Measurements from ENCODE around the gene KRTAP10-12. TPM values are rescaled to one million over a fixed set of nuclear protein-coding genes. Genes with fewer than 3 reads are reported as not detected.

Gene KRTAP10-12
- total RNA-seq, 1 donor from 2014 or later = not detected

DNA sequence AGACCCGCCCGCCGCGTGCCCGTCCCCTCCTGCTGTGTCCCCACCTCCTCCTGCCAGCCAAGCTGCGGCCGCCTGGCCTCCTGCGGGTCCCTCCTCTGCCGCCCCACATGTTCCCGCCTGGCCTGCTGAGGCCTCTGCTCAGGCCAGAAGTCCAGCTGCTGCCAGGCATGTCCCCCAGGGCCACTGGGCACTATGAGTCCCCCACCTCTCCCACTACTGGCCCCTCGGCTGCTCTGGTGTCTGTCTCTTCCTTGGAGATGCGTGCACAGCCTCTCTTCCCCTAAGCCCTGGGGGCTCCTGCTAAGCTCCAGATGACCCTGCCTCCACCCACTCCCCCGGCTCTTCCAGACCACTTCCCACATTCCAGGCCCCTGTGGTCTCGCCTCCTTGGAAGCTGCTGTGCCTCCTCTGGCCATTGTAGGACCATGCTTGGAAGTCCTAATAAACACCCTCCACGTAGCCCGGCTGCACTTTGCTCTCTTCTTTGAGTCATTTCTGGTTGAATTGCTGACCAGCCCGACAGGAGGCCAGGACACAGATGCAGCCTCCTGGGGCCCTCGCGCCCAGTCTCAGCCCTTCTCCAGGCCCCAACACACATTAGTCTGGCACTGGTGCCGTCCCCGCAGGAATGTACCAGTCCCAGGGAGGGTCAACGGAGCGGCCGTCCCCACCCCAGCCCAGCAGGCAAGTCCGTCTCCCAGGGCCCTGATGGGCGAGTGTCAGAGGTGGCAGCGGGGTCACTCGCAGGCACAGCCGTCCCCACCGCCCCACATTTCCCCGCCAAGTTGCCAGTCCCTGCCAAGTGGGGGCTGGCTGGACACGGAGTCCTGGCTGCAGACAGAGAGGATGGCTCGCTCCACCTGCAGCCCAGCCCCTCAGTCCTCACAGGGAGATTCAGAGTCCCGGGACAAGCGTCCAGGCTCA, 1.1 kb downstream of the KRTAP10-12 start:
- Histone ChIP-seq H3K9me3 (ENCODE audit: insufficient read depth, low read depth, low read length) (no peaks in the 10 kb centered on the region), H2AFZ (ENCODE audit: low read depth, low read length) (no peak overlapping the region), H3K27me3 (ENCODE audit: insufficient read depth, low read length) (peaks cover 25% of the 10 kb centered on the region), H4K20me1 (ENCODE audit: insufficient read depth, low read length) (no peaks in the 10 kb centered on the region), H3K4me3 (ENCODE audit: insufficient read depth, low read depth, low read length) (no peak overlapping the region), H3K4me1 (ENCODE audit: insufficient read depth, low read length) (no peaks in the 10 kb centered on the region), H3K79me2 (ENCODE audit: insufficient read depth, low read length) (no peaks in the 10 kb centered on the region), H3K36me3 (ENCODE audit: insufficient read depth, low read length) (no peaks in the 10 kb centered on the region), H3K9ac (ENCODE audit: low read length) (no peak overlapping the region), H3K27ac (ENCODE audit: low read depth, low read length) (no peak overlapping the region), H3K4me2 (ENCODE audit: low read length) (no peak overlapping the region)
- no peak overlapping the region for H3K4me3 Mint-ChIP-seq (ENCODE audit: unreplicated experiment)
- DNase-seq (ENCODE audit: low read depth) (no peak), FAIRE-seq (no peak)
- peaks cover 50% of the 10 kb centered on the region for H3K27me3 Mint-ChIP-seq (ENCODE audit: low read depth, unreplicated experiment)
- H3K9me3 Mint-ChIP-seq (ENCODE audit: unreplicated experiment) = peaks cover 21% of the 10 kb centered on the region
- H3K4me1 Mint-ChIP-seq (ENCODE audit: low read depth, unreplicated experiment) = peaks cover 8% of the 10 kb centered on the region
- TF ChIP-seq EZH2 (IDR thresholded peaks at IDR 0.05; ENCODE audit: insufficient read depth, low read length) = no peak
- TF ChIP-seq, protein P1, sequence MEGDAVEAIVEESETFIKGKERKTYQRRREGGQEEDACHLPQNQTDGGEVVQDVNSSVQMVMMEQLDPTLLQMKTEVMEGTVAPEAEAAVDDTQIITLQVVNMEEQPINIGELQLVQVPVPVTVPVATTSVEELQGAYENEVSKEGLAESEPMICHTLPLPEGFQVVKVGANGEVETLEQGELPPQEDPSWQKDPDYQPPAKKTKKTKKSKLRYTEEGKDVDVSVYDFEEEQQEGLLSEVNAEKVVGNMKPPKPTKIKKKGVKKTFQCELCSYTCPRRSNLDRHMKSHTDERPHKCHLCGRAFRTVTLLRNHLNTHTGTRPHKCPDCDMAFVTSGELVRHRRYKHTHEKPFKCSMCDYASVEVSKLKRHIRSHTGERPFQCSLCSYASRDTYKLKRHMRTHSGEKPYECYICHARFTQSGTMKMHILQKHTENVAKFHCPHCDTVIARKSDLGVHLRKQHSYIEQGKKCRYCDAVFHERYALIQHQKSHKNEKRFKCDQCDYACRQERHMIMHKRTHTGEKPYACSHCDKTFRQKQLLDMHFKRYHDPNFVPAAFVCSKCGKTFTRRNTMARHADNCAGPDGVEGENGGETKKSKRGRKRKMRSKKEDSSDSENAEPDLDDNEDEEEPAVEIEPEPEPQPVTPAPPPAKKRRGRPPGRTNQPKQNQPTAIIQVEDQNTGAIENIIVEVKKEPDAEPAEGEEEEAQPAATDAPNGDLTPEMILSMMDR (IDR thresholded peaks at IDR 0.05; ENCODE audit: insufficient read depth, low read depth, low read length) = no peak
- no peak overlapping the region for H3K27ac Mint-ChIP-seq (ENCODE audit: unreplicated experiment)
- no peaks in the 10 kb centered on the region for H3K36me3 Mint-ChIP-seq (ENCODE audit: low read depth, unreplicated experiment)

GRCh38 chr21:44699502-44700001, 2.6 kb downstream of the KRTAP10-12 start:
- Histone ChIP-seq H3K9me3 (ENCODE audit: insufficient read depth, low read depth, low read length) (no peaks in the 10 kb centered on the region), H3K36me3 (ENCODE audit: insufficient read depth, low read length) (no peaks in the 10 kb centered on the region), H3K27ac (ENCODE audit: low read depth, low read length) (no peak overlapping the region), H2AFZ (ENCODE audit: low read depth, low read length) (no peak overlapping the region), H3K4me3 (ENCODE audit: insufficient read depth, low read depth, low read length) (no peak overlapping the region), H3K27me3 (ENCODE audit: insufficient read depth, low read length) (peaks cover 25% of the 10 kb centered on the region), H3K4me1 (ENCODE audit: insufficient read depth, low read length) (no peaks in the 10 kb centered on the region), H3K4me2 (ENCODE audit: low read length) (no peak overlapping the region), H4K20me1 (ENCODE audit: insufficient read depth, low read length) (no peaks in the 10 kb centered on the region), H3K79me2 (ENCODE audit: insufficient read depth, low read length) (no peaks in the 10 kb centered on the region), H3K9ac (ENCODE audit: low read length) (no peak overlapping the region)
- no peak for FAIRE-seq
- no peak overlapping the region for H3K27ac Mint-ChIP-seq (ENCODE audit: unreplicated experiment)
- no peak for DNase-seq (ENCODE audit: low read depth)
- H3K27me3 Mint-ChIP-seq (ENCODE audit: low read depth, unreplicated experiment) = peaks cover 61% of the 10 kb centered on the region
- H3K36me3 Mint-ChIP-seq (ENCODE audit: low read depth, unreplicated experiment) = no peaks in the 10 kb centered on the region
- peaks cover 8% of the 10 kb centered on the region for H3K4me1 Mint-ChIP-seq (ENCODE audit: low read depth, unreplicated experiment)
- H3K9me3 Mint-ChIP-seq (ENCODE audit: unreplicated experiment) = peaks cover 9% of the 10 kb centered on the region
- TF ChIP-seq EZH2 (IDR thresholded peaks at IDR 0.05; ENCODE audit: insufficient read depth, low read length) = no peak
- TF ChIP-seq, protein P1 (IDR thresholded peaks at IDR 0.05; ENCODE audit: insufficient read depth, low read depth, low read length) = no peak
- H3K4me3 Mint-ChIP-seq (ENCODE audit: unreplicated experiment) = no peak overlapping the region
